Glomerular visceral epithelial cell (primary cell): ENCODE results near the gene LRRN2.

ENCODE experiments used
- DNase-seq: peaks from one replicate; pipeline ENCODE4 v3.0.0-alpha.2; 2016; ENCODE audit errors: extremely low spot score

LRRN2 gene

DNA sequence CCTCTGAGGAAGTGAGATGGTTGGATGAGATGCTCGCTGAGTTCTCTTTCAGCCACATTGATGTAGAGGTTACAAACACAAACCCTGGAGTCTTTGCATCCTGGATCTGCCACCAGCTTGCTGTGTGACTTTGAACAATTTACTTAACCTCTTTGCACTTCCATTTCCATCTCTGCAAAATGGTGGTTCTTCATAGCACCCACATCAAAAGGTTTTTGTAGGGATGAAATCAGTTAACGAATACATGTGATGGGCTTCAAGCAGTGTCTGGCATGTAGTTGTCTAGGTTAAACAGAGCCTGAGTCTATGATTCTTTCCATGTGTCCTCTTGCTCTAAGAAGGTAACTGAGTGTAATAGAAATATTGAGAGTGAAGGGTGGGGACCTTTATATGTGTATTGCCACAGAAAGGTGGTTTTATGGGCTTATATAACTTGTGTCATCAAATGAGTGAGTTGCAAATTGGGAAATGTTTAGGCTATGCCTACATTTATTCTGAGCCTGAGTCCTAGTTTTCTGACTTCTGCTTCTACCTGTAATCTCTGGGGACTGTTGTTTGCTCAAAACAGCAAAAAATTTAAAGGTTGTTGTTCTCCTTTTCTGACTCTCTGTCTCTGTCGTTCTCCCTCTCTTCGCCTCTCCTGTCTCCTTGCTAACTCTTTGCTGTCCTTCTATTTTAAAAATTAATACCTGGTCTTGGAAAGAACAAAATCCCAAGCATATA lies 27.3 kb upstream of the LRRN2 start:
- no peak for DNase-seq

- DNase-seq: no peak
Observed at GRCh38 chr1:204711947-204712701, 26.6 kb upstream of the LRRN2 start.

DNA sequence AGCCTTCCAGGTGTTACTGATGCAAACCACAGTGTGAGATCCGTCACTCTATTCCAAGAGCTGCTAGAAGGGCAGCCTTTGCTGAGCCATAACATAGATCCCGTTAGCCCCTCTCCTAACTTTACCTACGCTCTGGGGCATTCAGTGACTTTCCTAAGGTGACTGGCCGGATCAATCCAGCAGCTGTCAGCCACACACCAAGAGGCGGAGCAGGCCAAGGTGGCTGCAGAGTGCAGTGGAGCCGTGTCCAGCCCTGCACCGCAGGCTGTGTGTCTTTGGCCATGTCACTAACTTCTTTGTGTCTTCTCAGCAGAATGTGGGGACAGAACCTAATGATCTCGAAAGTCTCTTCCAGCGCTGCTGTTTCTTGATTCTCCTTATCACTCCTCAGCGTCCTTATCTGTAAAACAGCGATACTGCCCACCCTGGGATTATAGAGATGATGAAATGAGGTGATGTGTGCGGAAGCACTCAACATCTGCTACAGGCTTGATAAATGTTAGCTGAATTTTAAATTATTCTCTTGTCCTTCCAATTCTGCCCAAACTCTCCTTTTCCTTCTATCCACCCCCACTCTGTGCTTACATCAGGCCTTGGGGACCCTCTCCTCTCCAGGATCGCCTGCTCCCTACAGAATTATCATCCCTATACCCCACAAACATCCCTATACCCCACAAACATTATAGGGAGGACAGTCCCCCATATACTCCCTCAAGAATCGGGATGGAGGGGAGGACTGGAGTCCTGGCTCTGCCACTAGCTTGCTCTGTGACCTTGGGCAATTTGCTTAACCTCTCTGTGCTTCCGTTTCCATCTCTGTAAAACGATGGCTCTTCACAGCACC lies 25.8 kb upstream of the LRRN2 start:
- DNase-seq: no peak

- DNase-seq: no peak
Observed at GRCh38 chr1:204709960-204710912, 24.7 kb upstream of the LRRN2 start.

DNA sequence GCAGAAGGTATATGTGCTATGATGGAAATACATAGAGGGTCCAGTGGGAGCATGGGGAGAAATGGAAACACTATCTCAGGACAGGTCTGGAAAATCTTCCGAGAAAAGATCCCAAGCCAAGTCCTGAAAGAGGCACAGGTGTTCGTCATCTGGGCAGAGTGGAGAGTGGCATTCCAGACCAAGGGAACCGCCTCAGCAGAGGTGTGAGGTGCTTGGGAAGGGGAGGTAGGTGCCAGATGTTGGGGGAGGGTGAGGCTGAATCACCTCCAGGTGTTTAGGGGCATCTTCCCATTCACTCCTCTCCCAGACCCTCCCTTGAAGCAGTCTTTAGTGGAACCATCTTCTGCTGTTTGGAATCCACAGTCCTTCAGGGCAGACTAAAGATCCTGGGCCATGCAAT lies 23.5 kb upstream of the LRRN2 start:
- DNase-seq: no peak

- no peak for DNase-seq
Observed at GRCh38 chr1:204706838-204707509, 21.4 kb upstream of the LRRN2 start.

- DNase-seq: no peak
Observed at GRCh38 chr1:204705888-204706837, 20.6 kb upstream of the LRRN2 start.

DNA sequence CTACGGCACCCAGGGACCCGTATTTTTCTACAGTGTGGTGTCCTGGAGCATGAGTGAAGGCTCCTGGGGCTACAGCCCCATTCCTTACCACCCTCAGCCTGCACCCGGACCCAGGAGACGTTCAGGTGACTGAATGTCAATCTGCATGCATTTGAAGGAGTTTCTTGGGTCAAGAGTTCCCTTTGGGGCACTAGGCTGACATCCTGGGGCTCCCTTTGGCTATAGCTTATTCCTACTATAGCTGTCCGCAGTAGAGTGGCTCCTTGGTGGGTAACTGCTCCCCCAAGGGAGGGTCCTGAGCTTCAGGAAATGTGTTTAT lies 19.9 kb upstream of the LRRN2 start:
- DNase-seq: no peak

DNA sequence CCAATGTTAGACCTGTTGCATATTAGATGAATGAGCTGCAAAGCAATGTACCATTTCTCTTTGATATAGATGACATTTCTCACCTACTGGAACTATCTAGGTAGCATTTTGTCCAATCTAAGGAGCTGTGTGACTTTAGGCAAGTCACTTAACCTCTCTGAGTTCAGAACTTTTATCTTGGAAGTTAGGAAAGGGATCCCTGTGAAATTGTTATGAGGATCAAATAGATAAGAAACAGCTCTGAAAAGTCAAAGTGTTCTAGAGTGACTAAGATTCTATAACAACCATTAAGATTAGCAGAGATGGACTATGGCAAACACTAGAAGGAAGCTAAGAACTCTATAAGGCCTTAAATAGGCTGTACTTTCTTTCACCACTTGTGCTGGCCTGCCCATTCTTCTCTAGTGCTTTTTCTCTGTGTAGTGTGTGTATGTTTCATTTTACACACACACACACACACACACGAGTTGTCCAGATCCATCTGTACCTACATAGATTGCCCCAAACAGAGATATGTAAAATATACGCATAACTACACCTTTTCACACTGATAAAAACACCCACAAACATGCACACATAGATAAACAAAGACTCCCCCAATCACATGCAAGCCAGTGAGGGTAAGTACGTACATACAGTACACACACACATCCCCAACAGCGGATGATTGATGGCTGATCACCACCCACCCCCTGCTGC lies 19.4 kb upstream of the LRRN2 start:
- no peak for DNase-seq

- DNase-seq: no peak
Observed at GRCh38 chr1:204703826-204704612, 18.5 kb upstream of the LRRN2 start.

DNA sequence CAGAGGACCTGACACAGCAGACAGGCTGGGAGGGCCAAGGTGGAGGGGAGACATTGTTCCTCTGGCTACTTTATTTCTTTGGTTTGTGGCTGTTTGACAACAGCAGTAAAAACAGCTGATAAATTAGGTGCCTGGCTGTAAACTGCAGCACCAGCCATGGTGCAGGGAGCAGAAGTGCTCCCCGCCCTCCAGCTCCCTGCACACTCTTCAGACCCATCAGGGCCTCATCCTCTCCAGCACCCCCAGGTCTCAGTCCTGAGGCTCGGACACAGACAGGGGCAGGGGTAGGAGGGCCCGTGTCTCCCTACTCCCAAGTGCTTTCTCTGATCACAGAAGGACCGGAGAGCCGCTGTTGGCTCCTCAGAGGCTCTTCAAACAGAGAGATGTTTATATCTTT lies 17.7 kb upstream of the LRRN2 start:
- DNase-seq: no peak

- DNase-seq: no peak
Observed at GRCh38 chr1:204702552-204703267, 17.2 kb upstream of the LRRN2 start.

DNA sequence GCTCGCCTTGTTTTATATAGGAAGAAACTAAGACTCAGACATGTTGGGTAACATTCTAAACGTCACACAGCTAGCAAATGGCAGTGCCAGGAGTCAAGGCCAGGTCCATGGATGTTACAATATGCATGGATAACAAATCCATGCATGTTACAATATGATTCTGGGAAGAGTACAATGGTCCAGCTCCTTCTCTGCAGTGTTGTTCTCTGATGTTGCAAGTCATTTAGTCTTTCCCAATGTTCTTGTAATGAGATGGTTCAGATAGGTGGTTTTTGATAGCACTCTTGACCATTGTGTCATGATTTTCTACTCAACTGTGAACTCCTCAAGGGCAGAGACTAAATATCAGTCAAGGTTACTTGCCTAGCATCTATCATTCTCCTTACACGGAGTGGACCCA lies 15.7 kb upstream of the LRRN2 start:
- no peak for DNase-seq

DNA sequence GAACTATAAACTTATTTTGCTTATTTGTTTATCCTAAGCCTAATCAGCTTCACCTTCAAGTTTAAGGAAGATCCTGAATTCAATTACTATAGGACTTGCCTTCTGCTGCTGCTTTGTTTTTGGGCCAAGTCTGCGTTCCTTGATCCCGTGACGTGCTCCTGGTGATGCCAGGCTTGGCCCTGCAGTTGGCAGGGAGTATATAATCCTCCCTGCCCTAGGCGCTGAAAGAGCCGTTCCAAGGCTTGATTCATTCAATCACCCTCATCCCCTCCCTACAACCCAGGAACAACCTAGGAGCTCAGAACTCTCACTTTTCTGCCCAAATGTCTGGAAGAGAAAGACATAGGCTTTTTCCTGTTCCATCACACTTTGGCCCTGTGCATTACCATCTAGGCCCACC lies 12.4 kb upstream of the LRRN2 start:
- no peak for DNase-seq

- no peak for DNase-seq
Observed at GRCh38 chr1:204696606-204697005, 11.1 kb upstream of the LRRN2 start.

DNA sequence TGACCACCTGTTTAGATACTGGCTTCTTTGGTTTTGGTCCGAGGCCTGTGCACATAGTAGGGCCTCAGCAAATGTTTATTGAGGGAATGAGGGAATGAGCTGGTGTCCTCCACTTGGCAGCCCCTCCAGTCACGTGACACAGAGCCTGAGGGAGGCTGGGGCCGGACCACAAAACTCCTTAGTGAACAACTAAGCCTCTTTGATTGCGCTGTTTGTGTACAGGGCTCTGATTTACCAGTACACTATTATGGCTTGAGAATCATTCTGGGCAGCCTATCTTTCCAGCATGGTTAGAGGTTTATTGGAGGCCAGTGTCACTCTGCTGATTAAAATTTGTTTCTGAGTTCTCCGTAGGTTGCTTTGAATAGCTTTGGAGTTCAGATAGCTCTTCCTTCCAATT lies 10.2 kb upstream of the LRRN2 start:
- DNase-seq: no peak

DNA sequence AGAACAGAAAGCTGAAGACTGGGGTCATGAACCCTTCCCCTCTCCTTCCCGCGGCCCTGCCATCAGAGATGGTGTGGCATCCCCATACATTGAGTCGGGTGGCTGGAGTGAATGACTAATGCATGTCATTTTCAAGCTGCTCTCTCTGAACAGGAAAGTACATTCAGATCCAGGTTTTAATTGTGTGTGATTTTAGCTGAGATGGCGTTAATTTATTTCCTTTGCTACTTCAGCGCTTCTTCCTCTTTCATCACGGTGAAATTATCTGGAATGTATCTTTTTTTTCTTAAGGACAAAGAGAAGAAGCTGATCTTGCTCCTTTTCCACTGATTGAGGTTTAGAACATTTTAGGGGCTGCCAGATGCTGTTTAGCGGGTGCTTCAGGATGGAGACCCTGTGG lies 8.6 kb upstream of the LRRN2 start:
- DNase-seq: no peak

GRCh38 chr1:204692841-204693356 lies 7.4 kb upstream of the LRRN2 start:
- DNase-seq: no peak
